ENCODE results near the gene PTPRN2. TPM values are rescaled to one million over a fixed set of nuclear protein-coding genes. Genes with fewer than 3 reads are reported as not detected.

PTPRN2 gene
- total RNA-seq, 1 donor from 2014 or later, result 0.72 TPM

DNA sequence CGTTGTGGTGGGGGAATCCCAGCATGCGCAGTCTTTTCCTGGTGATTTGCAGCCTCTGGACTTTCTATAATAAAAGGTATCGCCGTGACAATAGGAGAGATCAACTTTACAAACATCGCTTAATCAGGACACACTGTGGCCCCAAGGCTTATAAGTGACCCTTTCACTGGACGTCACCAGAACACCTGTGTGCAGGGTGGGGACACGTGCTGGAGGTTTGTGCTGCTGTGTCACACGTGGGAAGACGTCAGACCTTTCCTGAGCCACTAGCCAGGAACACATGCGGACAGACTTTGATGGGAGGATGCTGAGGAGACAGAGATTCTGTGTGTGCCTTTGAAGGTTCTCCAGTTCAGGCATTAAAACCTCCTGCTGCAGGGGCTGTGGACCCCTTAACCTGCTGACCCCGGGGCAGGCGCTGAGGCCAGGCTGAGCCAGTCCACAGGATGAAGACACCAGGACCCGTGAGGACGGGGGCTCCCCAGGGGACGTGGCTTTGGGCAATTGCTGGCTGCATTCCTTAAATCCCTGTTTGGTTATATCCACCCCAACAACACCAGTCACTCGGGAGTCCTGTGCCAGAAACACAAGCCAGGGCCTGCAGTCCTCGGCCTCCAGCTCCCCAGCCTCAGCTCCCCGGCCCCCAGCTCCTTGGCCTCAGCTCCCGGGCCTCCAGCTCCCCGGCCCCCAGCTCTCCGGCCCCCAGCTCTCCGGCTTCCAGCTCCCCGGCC is 183.4 kb downstream of the PTPRN2 start:
- no peak for DNase-seq (ENCODE audit: low spot score)

DNA sequence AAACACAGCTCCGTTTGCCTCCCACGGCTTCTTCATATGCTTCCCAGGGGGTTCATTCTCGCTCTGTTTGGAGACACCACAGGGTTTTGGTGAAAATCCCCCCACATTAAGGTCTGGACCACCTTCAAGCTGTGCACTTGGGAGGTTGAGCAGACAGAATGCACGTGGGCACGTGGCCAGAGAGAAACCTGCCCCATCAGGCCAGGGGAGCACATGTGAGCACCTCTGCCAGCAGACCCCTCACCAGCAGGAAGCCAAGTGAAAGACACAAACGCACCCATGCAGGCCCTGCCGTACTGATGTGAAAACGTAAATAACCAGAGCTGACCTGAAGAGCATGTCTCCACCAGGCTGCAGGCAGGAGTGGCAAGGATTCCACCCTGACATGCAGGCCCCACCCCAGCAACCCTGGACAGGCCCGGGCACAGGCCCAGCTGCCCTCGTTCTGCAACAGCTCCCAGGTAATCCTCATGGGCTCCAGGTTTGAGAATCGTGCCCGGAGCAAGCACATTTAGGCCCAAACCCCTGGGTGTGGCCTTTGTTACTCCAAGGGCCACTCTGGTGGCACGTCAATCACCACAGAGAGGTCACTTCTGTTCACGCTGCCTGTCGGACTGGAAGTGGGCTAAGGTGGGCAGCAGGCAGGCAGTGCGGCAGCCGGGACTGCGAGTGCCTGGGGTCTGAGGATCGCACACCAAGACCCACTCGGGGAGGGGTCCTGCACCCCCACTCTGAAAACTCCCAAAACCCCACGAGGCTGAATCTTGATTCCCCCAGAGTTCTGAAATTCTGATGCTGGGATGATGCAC is 184.4 kb downstream of the PTPRN2 start:
- peak; percentile 14 for DNase-seq (ENCODE audit: low spot score)

DNA sequence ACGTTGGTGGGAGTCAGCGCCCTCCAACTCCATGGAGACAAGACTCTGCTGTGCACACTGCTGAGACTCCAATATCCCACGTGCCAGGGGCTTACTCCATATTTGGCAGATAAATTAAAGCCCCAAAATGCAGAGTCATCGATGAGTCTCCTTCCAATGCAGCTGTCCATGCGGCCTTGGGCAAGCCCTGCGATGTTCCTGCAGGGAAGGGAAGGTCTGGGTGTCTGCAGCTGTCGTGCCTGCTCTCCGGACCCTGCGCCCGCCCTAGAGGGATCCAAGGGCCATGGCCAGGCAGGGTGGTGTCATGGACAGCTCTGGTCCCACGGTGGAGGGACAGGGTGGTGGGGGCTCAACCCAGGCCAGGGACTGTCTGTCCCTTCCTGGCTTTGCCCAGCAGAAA is 185.2 kb downstream of the PTPRN2 start:
- no peak for DNase-seq (ENCODE audit: low spot score)

DNA sequence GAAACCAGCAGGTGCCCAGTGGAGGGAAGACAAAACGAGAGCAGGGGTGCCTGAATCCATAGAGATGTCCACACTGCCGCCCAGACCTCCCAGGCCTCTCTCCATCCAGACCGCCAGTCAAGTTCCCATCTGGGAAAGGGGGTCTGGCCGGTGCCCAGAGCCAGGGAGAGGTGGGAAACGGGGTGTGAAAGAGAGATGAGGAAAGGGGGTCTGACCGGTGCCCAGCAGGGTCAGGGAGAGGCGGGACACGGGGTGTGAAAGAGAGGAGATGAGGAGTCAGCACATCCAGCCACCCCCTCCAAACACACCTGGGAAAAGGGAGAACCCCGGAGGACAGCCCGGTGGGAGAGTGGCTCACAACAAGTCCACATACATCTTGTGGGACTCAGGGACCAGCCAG is 185.8 kb downstream of the PTPRN2 start:
- no peak for DNase-seq (ENCODE audit: low spot score)

DNA sequence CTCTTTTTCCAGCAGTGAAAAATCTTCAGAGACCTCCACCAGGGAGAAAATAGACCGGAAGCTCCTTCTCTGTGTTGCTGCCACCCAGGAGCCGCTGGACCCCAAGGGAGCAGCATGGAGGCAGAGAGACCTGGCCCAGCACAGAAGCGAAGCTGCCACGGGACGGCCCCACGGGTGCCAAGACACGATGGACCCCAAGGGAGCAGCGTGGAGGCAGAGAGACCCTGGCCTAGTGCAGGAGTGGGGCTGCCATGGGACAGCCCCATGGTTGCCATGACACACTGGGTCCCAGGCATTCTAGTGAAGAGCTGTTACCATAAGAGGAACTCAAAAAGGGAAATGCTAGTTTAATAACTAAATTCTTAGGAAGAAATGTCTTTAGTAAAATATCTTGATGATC is 186.3 kb downstream of the PTPRN2 start:
- DNase-seq (ENCODE audit: low spot score), result no peak

DNA sequence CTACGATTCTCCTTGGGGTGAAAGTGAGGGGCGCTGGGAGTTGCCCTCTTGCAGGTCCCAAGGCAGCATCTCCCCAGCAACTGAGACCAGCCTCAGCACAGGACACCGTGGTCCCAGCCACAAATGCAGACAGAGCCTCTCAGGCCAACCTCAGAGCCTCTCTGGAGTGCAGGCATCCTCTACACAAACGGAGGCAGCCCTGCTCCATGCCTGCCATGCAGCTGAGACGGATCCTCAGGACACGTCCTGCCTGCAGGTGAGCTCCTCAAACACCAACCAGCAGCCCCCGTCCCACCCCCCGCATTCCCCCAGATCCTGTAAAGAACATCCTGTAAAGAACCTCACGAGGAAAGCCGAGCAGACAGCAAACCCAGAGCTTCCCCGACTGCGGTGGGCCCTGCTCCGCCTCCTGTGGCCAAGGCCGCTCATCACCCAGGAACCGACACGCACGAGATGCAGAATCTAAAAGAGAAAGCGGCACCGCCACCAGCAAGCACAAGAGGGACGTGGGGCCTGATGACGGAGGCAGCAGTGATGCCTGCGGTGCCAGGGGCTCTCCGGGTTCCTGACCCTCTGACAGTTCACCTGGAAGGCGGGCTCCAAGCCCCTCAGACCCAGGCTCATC is 186.9 kb downstream of the PTPRN2 start:
- no peak for DNase-seq (ENCODE audit: low spot score)

DNA sequence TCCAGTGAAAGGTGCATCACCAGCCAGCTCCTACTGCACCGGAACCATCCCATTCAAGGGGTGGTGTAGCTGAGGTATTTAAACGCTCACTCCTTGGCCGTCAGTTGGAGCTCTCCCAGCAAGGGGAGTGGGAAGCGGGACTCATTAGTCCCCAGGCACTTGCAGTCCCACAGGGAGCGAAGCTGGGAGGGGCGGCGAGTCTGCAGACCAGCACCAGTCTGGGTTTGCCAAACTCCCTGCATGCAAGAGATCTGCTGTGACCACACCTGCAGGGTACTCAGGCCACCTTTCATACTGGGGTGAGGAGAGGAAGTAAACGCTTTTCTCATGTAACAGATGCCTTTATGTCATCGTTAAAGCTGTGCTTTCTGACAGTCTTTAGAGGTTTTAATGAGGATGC is 187.9 kb downstream of the PTPRN2 start:
- no peak for DNase-seq (ENCODE audit: low spot score)

DNA sequence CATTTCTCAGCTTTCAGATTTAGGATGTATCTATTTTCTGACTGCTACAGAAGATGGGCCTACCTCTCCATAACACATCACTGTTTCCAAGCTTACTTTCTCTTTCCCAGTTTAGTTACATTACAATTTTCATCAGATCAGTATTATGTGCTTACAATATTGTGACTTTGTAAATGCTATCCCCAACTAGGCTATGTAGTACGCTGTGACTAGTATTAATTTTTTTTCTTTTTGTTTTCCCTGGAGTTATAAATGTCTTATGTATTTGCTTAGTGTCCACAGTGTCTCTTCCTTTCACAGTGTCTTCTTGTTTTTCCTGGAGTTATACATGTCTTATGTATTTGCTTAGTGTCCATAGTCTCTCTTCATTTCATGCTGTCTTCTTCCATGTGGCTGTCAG is 188.9 kb downstream of the PTPRN2 start:
- DNase-seq (ENCODE audit: low spot score), result no peak

DNA sequence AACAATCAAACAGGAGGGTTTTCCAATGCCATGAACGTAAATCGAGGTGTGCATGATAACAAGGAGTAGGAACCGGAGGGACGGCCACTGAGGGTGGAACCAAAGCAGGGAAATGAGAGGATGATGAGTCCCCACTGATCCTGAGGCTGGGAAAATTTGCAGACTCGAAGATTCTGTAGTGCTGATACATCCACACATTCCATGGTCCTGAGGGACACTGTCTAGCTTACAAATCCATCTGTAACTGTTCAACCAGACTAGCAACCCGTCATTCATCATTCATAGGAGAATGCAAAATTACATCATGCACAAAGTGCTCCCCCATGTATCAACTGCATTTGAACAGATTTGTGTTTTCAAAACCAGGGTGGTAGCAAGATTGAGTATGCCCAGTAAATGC is 189.7 kb downstream of the PTPRN2 start:
- no peak for DNase-seq (ENCODE audit: low spot score)

DNA sequence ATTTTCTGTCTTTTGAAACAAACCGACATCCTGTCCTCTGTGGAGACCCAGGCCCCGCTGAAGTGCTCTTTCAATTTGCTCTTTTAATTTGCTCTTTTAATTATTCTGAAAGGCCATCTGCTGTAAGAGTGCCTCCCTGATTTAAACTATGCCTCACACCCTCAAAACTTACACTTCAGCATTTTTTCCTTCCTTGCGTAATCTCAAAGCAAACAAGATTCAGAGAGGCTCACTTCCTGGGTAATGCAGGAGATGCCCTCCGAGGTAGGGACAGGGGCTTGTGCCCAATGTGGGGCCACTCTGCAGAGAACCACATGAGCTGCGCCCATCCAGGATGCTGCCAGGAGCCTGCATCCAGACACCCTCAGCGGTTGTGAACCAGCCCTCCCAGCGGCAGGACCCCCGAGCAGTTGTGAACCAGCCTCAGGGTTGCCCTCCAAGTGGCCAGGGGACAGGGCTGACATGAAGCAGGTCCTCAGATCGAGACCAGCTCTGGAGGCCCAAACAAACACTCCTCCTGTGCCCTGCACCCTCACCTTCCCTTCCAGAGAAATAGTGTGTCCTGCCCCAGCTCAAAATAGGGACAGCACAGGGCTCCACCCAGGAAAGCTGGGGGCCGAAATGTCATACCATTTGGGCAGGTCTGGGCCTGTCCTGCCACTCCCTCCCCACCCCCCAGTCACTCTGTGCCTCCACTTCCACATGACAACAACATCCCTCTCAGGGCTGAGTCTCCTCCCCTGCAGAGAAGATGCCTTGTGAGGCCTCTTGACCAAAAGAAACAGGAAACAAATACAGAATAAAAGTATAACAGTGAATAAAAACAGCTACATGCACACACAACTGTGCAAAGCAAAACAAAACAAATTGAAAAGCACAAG is 190.4 kb downstream of the PTPRN2 start:
- peak; percentile 18 for DNase-seq (ENCODE audit: low spot score)

DNA sequence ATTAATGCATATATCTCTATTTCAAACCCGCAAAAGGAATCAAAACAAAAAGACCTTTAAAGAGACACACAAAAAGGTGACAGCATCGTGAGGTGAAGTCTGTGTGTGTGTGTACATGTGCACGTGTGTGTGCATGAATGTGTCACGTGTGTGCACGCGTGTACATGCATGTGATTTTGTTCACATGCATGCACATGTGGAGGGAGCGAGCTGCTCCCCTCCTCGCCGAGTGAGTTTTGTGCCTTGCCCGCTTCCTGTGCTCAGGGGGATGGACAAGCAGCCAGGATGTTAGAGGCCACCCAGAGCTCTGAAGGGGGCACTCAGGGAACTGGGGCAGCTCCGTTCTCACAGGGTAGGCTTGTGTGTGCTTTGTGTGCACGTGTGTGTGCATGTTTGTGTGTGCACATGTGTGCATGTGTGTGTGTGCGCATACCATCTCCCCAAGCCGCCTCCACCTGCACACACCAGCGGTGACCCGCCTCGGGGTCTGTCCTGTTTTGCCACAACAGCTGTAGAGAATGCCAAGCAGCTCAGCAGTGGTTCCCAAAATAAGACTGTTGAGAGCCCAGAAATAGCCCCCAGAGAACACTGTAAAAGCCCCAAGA is 191.2 kb downstream of the PTPRN2 start:
- no peak for DNase-seq (ENCODE audit: low spot score)

DNA sequence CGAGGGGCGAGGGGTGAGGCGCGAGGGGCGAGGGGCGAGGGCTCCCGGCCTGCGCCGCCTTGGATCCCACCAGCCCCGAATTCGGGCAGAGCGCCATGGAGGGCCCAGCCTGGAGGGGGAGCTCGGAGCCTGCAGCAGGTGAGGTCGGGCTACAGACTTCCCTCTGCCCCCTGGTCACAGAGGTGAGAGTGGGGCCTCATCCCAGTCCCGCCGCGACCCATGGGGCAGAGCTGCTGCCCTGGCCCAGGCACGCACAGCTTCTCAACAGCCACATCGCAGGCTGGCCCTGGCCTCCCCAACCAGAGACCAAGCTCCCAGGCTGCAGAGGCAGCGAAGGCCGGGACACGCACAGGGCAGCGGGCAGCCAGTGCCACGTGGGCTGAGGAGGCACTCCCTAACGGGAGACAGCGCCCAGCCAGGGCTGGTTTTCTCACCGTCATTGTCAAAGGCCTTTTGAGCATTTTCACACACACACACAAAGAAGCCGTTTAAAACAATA is 191.8 kb downstream of the PTPRN2 start:
- DNase-seq (ENCODE audit: low spot score), result no peak

DNA sequence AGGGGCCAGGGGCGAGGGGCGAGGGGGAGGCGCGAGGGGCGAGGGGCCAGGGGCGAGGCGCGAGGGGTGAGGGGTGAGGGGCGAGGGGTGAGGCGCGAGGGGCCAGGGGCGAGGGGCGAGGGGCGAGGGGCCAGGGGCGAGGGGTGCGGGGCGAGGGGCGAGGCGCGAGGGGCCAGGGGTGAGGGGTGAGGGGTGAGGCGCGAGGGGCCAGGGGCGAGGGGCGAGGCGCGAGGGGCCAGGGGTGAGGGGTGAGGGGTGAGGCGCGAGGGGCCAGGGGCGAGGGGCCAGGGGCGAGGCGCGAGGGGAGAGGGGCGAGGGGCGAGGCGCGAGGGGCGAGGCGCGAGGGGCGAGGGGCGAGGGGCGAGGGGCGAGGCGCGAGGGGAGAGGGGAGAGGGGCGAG is 192.3 kb downstream of the PTPRN2 start:
- DNase-seq (ENCODE audit: low spot score), result no peak

DNA sequence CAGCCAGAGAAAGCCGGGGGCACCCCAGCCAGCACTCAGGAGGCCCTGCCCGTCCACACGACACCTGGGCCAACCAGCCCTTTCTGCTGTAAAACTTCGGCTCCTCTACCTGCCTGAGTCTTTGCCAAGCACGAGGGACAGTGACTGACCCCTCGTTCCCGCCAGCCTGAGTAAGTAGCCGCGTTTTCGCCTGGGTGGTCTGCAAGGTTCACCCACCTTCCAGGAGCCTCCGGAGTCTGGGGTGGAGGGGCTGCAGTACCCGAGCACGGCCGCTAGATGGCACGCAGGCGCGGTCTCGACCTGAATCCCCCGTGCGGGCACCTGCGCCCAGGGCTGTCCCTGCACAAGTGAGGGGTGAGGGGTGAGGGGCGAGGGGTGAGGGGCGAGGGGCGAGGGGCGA is 192.7 kb downstream of the PTPRN2 start:
- no peak for DNase-seq (ENCODE audit: low spot score)

DNA sequence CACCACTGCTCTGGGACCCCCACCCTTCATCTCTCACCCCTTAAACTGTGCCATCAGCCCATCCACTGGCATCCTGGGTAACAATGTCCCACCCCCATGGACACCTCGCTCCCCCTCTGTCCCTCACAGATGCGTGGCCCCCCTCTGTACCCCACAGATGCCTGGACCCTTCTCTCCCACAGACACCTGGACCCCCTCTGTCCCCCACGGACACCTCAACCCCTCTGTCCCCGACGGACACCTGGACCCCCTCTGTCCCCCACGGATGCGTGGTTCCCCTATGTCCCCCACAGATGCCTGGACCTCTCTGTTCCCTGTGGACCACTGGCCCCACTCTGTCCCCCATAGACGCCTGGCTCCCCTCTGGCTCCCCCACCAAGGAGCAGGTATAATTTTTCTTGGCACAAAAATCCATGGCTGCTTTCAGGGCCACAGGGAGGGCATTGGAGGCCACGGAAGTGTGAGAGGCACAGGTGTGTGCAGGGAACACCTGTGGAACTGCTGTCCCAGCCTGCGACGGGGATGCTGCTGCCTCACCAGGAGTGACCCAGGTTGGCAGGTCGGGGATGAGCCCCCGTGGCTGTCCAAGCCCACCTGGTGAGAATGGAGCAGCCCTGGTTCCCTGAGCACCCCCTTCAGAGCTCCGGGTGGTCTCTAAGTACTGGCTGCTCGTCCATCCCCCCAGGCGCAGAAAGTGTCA is 193.5 kb downstream of the PTPRN2 start:
- DNase-seq (ENCODE audit: low spot score), result no peak

DNA sequence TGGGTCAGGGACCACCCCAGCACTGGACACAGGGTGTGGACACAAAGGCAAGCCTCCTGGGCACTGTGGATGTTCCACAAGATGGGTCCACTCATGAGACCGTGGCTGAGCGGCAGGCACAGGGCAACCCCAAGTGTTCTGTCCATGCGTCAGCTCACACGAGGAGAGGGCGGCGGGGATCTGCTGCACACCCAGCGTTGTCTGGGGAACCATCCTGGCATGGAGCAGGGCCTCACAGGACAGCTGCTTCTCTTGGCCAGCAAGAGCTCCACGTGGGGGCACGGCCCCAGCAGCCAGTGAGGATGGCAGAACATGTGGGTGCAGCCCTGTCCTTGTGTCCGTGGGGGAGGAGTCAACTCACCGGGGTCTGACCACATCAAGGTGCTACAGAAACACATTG is 195.4 kb downstream of the PTPRN2 start:
- DNase-seq (ENCODE audit: low spot score), result no peak

DNA sequence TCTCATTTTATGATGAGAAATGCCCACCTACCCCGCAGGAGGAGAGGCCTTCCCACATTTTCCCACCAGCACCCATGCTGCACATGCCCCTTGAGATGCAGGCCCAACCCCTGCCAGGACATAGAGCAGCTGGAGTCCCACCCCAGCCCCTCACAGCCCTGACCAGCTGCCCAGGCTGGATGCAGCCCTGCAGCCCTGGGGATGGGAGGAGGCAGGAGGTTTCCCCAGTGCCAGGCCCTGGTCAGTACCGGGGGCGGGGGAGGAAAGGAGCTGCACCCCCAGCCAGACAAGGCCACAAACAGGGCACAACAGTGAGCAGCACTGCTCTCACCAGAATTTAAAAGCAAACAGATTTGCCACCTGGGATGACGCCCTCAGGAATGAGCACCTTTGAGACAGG is 196.1 kb downstream of the PTPRN2 start:
- no peak for DNase-seq (ENCODE audit: low spot score)

DNA sequence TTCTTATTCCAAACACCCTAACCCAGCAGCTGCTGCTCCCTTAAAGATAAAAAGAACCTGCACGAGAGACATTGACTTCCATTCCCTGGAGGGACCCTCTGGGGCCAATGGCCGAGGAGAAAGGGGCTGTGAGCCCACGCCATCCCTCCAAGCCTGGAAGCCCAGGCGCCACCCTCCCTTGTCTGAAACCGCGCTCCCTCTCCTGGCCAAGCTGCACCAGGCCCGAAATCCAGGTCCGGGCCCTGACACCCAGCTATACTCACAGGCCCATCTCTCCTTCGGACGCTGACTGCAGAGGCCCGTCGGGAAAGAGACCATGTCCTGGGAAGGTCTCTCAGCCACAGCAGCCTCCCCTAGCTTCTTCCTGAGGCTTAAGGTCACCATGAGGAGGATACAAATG is 196.5 kb downstream of the PTPRN2 start:
- DNase-seq (ENCODE audit: low spot score), result no peak

DNA sequence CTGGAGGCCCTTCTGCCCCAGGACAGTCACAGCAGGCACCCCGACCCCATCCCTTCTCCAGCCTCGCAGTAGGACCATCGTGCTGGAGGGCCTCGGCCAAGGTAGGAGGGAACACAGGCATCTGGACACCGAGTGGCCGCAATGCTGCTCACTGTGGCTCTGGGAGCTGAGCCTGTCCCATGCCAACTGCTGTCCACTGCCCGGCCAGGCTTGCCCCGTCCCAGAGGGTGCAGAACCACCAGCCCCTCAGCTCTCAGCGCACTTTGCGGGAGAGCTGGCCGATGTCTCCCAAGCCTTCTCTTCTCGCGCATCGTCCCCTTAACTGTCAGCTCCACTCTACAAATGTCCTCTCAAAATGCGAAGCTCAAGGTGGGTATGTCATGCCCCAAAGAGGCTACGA is 197.2 kb downstream of the PTPRN2 start:
- DNase-seq (ENCODE audit: low spot score), result no peak

All from umbilical cord (tissue), 2 donors.